Stimulated activated CD4-positive, alpha-beta T cell treated with anti-CD3 and anti-CD28 coated beads, Interleukin-1b, Interleukin-23, amount 100 ng/mL, for 4 hours (primary cell): Measurements from ENCODE around the gene DRD4.
"Not testable (repeated sequence)": the region's sequence is repeated elsewhere in the genome, so short reads cannot be mapped to it uniquely, and the experiment has no call there.

Experiments
- DNase-seq, 2 donors: peaks; one replicate each; pipeline ENCODE4 v3.0.0-alpha.2; 2020; ENCODE audit warnings: low read depth in 2 of 2

DRD4 gene

GRCh38 chr11:643849-644738 lies 7.0 kb downstream of the DRD4 start:
- no peak for DNase-seq

DNA sequence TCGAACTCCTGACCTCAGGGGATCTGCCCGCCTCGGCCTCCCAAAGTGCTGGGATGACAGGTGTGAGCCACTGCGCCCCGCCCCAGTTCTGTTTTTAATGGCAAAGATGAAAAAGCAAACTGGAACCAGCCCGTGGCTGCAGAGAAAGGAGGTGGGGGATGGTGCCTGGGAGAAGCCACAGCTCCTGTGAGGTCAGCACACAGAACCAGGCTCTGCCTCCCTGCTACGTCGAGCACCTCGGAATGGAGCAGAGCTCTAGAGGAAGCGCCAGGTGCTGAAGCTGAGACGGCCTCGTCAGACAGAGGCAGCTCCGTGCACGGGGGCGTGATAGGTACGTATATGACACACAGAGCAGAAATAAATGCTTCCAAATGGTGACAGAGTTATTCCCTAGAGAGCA lies 8.5 kb downstream of the DRD4 start:
- no peak for DNase-seq

GRCh38 chr11:646214-646613 lies 9.1 kb downstream of the DRD4 start:
- DNase-seq = no peak

GRCh38 chr11:647672-648158 lies 10.6 kb downstream of the DRD4 start:
- DNase-seq = not testable (repeated sequence)

DNA sequence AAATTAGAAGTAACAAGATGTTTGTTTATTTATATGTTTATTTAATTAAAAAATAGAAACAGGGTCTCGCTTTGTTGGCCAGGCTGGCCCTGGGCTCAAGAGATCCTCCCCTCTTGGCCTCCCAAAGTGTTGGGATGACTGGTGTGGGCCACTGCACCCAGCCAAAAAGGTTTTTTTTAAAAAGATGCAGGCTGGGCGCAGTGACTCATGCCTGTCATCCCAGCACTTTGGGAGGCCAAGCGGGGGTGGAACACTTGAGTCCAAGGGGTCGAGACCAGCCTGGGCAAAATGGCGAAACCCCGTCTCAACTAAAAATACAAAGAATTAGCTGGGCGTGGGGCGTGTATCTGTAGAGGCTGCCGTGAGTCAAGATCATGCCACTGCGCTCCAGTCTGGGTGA lies 13.4 kb downstream of the DRD4 start:
- no peak for DNase-seq

GRCh38 chr11:653136-653535 lies 16.1 kb downstream of the DRD4 start:
- not testable (repeated sequence) for DNase-seq

- no peak for DNase-seq
These were observed 16.8 kb downstream of the DRD4 start for GRCh38 chr11:653837-654236.

DNA sequence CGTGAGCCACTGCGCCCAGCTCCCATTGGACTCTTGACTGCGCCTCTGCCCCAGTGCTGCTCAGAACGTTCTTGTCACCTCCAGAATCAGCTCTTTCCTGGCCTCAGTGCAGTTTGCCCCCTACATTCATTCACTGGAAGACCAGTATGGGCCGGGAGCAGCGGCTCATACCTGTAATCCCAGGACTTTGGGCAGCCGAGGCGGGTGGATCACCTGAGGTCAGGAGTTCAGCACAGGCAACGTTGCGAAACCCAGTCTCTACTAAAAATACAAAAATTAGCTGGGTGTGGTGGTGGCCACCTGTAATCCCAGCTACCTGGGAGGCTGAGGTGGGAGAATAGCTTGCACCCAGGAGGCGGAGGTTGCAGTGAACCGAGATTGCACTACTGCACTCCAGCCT lies 17.4 kb downstream of the DRD4 start:
- DNase-seq = not testable (repeated sequence)

DNA sequence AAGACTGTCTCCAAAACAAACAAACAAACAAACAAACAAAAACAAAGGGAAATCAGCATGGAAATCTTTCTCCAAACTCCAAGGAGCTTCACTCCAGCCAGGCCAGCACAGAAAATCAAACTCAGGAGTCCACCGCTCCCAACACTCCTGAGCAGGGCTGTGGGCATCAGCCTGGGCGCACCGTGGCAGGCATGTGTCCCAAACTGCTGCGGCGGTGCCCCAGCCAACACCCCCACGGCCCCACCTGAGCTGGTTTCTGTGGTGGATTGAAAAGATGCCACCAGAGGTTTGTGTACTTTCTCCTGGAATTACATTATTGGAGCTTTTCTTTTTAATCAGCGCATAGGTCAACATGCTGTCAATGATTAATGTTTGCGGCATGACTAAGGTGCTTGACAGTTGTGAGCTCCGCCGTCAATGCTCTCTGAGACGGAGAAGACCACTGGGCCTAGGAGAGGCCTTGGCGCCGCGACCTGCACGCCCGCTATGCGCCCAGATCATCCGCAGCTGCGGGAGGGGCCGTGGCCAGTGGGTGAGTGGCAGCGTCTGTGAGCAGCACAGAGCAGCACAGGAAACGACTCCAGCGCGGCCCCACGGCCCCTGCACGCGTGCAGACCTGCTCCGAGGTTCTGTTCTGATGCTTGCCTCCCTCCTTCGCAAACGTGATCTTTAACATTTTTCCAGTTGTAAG lies 18.1 kb downstream of the DRD4 start:
- DNase-seq = no peak

DNA sequence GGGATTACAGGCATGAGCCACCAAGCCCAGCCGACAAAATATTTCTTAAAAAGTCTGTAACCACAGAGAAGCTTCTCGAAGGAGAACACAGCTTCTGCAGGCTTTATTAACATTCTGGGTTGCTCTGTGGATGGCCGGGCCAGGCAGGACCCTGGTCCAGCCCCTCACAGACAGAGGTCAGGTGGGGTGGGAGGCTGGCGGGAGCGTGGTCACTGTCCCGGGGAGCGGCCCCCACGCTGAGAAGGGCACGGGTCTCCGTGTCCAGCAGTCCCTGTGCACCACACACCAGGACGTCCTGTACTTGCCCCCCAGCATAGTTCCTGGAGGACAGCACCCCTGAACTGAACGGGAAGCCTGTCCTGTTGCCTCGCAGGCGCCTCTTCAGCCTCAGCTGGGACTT lies 19.4 kb downstream of the DRD4 start:
- DNase-seq = no peak

DNA sequence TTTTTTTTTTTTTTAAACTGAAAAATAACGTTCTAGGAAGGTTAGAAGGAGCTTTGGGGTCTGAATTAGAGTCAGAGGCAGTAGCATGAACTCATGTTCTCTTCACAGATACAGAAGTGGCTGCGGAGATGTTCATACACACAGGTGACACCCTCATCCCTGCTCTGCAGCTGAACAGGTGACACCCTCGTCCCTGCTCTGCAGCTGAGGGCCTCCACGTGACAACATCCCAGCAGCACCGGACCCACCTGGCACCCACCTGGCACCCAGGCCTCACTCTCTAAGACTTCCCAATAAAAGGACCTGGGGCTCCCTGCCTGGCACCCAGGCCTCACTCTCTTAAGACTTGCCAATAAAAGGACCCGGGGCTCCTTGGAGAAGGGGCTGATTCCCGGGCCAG lies 19.8 kb downstream of the DRD4 start:
- no peak for DNase-seq

GRCh38 chr11:657691-658126 lies 20.6 kb downstream of the DRD4 start:
- DNase-seq = no peak

GRCh38 chr11:659532-660085 lies 22.5 kb downstream of the DRD4 start:
- no peak for DNase-seq

- DNase-seq = no peak
These were observed 23.2 kb downstream of the DRD4 start for GRCh38 chr11:660281-660680.

- no peak for DNase-seq
These were observed 23.8 kb downstream of the DRD4 start for GRCh38 chr11:660681-661444.

DNA sequence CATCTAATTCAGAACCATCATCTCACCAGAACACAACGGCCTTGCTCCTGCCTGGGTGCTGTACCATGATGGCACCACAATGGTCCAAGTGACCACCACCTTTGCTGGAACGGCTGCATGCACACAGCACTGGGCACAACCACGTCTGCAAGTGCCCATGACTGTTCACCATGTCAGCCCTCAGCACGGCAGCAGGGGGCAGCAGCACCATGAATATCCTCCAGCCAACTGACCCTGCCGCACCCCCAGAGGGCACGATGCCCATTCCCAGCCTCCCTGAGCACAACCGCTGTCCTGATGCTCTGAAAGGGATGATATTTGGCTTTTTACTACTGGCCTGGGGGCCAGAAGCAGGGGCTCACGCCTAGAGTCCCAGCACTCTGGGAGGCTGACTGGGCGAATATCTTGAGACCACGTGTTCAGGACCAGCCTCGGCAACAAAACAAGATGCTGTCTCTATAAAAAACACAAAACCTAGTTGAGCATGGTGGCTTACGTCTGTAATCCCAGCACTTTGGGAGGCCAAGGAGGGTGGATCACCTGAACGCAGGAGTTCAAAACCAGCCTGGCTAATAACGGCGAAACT lies 25.7 kb downstream of the DRD4 start:
- DNase-seq = peak in 1 of 2 donors; percentile 16

- DNase-seq = no peak
These were observed 28.1 kb downstream of the DRD4 start for GRCh38 chr11:665062-665703.

GRCh38 chr11:665704-666281 lies 28.7 kb downstream of the DRD4 start:
- DNase-seq = no peak

DNA sequence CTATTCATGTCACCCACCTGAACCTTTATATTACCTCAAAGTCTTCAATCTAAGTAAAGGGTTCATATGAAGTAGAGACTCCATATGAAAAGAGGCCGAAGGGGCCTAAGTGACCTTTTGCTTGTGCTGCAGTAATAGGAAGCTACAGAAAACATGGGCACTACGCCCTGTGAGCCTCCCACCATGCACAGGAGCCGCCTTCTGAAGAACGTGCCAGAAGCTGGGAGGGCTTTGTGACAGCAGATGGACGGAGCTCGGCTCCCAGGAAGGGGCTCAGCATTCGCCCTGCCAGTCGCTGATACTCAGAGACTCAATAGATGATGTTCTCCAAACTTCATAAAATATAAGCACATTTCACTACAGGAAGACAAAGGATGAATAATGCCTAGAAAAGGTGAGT lies 36.8 kb downstream of the DRD4 start:
- no peak for DNase-seq

DNA sequence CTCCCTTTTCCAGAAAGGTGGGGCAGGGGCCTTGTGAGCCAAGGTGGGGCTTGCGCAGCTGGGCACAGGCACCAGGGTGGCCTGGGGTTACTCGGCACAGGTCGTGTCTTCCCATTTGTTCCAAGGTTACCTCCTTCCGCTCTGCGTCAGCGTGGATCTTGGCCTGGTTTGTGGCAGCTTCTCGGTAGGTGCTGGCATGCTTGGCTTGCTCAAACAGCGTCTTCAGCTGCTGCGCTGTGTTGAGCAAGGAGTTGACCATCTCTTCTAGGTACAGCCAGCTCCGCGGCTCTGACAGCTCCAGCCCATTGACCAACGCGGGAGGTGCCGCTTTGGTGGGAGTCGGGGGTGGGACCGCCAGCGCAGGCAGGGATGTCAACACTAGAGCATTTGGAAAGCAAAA lies 37.3 kb downstream of the DRD4 start:
- DNase-seq = no peak

- DNase-seq = no peak
These were observed 41.2 kb downstream of the DRD4 start for GRCh38 chr11:678297-678696.
